K562 (cell line): ENCODE results near the gene PGAP2. TPM values are rescaled to one million over a fixed set of nuclear protein-coding genes. Genes with fewer than 3 reads are reported as not detected.

Source experiments
- RCOR1 ChIP-seq, 2 experiments: IDR thresholded peaks; 2 replicates each; pipeline ENCODE4 v1.6.1; 2012; ENCODE audit warnings: low read depth in 2 of 2, low read length in 2 of 2, borderline replicate concordance in 1 of 2, improper control_type of control experiment in 1 of 2
- SETDB1 ChIP-seq: IDR thresholded peaks from one replicate; pipeline ENCODE4 v1.6.1; 2012; ENCODE audit warnings: low read length, control low read depth, inconsistent platforms
- SNIP1 ChIP-seq: fragments of 450-650 bp; IDR thresholded peaks from 2 replicates; pipeline ENCODE4 v1.7.1; 2017; ENCODE audit warnings: low read depth, mild to moderate bottlenecking
- ZNF780A ChIP-seq: fragments of 250-450 bp; sonication (Bioruptor Pico); IDR thresholded peaks from 2 replicates; pipeline ENCODE4 v1.5.0; 2021; ENCODE audit warnings: mild to moderate bottlenecking
- polyA plus RNA-seq, 8 experiments: library from polyadenylated mRNA; depleted of rRNA in 4 of 8; stranded (reverse) in 5 of 8; unstranded in 3 of 8; fragments of >200 nt; fragmentation: Nextera tagmentation in 2 of 8; fragmentation: Illumina TruSeq in 1 of 8; extraction: Ambion mirVana in 2 of 8; extraction: Trizol in 1 of 8; gene quantifications; 2 replicates each; pipeline versions ENCODE4 v1.2.1 to v1.2.3, GENCODE V29; 2011 to 2014; ENCODE audit warnings: inconsistent platforms in 1 of 8, missing spikeins in 1 of 8
- total RNA-seq, 7 experiments: library from RNA; depleted of rRNA in 6 of 7; stranded (reverse); fragments of >200 nt in 6 of 7; fragmentation: Illumina TruSeq in 2 of 7; extraction: Trizol in 2 of 7; gene quantifications; 2 replicates each; pipeline versions ENCODE4 v1.2.1 to v1.2.3, GENCODE V29; 2011 to 2021; ENCODE audit warnings: low replicate concordance in 1 of 7
- TF ChIP-seq, protein P1 (sequence below): fragments of 200-600 bp; sonication (generic); IDR thresholded peaks from one replicate; pipeline ENCODE4 v1.6.1; 2012; ENCODE audit warnings: mild to moderate bottlenecking, low read depth, low read length, inconsistent platforms
- TF ChIP-seq, protein P2 (sequence below): fragments of 250-450 bp; sonication (Bioruptor Pico); IDR thresholded peaks from 2 replicates; pipeline ENCODE4 v1.5.0; 2021
- TF ChIP-seq, protein P3 (sequence below): fragments of 450-650 bp; IDR thresholded peaks from 2 replicates; pipeline ENCODE4 v1.6.1; 2018; ENCODE audit not compliant: partially characterized antibody
- TF ChIP-seq, protein P4 (sequence below): fragments of 450-650 bp; formaldehyde crosslinking; IDR thresholded peaks from 2 replicates; pipeline ENCODE4 v1.4.0; 2020; ENCODE audit warnings: mild to moderate bottlenecking

Gene PGAP2
- total and polyA plus RNA-seq, 9 of the 15 experiments (the other 6 are each of a cell fraction or from before 2014, with no cell fraction given), result 17.9 to 47.2 (median 33.7) TPM

DNA sequence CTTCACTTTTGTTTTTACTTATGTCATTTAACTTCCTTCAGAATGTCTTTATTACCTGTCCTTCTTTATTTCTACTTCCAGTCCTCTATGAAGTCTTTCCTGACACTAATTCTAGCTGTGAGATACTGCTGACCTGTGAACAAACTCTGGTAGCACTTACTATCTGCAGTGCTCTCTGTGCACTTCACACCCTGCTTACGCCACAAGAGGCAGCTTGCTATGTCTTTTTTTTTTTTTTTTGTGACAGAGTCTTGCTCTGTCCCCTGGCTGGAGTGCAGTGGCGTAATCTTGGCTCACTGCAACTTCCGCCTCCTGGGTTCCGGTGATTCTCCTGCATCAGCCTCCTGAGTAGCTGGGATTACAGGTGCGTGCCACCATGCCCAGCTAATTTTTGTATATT lies 57.8 kb downstream of the PGAP2 start (continued):
- TF ChIP-seq, protein P1, sequence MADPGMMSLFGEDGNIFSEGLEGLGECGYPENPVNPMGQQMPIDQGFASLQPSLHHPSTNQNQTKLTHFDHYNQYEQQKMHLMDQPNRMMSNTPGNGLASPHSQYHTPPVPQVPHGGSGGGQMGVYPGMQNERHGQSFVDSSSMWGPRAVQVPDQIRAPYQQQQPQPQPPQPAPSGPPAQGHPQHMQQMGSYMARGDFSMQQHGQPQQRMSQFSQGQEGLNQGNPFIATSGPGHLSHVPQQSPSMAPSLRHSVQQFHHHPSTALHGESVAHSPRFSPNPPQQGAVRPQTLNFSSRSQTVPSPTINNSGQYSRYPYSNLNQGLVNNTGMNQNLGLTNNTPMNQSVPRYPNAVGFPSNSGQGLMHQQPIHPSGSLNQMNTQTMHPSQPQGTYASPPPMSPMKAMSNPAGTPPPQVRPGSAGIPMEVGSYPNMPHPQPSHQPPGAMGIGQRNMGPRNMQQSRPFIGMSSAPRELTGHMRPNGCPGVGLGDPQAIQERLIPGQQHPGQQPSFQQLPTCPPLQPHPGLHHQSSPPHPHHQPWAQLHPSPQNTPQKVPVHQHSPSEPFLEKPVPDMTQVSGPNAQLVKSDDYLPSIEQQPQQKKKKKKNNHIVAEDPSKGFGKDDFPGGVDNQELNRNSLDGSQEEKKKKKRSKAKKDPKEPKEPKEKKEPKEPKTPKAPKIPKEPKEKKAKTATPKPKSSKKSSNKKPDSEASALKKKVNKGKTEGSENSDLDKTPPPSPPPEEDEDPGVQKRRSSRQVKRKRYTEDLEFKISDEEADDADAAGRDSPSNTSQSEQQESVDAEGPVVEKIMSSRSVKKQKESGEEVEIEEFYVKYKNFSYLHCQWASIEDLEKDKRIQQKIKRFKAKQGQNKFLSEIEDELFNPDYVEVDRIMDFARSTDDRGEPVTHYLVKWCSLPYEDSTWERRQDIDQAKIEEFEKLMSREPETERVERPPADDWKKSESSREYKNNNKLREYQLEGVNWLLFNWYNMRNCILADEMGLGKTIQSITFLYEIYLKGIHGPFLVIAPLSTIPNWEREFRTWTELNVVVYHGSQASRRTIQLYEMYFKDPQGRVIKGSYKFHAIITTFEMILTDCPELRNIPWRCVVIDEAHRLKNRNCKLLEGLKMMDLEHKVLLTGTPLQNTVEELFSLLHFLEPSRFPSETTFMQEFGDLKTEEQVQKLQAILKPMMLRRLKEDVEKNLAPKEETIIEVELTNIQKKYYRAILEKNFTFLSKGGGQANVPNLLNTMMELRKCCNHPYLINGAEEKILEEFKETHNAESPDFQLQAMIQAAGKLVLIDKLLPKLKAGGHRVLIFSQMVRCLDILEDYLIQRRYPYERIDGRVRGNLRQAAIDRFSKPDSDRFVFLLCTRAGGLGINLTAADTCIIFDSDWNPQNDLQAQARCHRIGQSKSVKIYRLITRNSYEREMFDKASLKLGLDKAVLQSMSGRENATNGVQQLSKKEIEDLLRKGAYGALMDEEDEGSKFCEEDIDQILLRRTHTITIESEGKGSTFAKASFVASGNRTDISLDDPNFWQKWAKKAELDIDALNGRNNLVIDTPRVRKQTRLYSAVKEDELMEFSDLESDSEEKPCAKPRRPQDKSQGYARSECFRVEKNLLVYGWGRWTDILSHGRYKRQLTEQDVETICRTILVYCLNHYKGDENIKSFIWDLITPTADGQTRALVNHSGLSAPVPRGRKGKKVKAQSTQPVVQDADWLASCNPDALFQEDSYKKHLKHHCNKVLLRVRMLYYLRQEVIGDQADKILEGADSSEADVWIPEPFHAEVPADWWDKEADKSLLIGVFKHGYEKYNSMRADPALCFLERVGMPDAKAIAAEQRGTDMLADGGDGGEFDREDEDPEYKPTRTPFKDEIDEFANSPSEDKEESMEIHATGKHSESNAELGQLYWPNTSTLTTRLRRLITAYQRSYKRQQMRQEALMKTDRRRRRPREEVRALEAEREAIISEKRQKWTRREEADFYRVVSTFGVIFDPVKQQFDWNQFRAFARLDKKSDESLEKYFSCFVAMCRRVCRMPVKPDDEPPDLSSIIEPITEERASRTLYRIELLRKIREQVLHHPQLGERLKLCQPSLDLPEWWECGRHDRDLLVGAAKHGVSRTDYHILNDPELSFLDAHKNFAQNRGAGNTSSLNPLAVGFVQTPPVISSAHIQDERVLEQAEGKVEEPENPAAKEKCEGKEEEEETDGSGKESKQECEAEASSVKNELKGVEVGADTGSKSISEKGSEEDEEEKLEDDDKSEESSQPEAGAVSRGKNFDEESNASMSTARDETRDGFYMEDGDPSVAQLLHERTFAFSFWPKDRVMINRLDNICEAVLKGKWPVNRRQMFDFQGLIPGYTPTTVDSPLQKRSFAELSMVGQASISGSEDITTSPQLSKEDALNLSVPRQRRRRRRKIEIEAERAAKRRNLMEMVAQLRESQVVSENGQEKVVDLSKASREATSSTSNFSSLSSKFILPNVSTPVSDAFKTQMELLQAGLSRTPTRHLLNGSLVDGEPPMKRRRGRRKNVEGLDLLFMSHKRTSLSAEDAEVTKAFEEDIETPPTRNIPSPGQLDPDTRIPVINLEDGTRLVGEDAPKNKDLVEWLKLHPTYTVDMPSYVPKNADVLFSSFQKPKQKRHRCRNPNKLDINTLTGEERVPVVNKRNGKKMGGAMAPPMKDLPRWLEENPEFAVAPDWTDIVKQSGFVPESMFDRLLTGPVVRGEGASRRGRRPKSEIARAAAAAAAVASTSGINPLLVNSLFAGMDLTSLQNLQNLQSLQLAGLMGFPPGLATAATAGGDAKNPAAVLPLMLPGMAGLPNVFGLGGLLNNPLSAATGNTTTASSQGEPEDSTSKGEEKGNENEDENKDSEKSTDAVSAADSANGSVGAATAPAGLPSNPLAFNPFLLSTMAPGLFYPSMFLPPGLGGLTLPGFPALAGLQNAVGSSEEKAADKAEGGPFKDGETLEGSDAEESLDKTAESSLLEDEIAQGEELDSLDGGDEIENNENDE, result no peak
- TF ChIP-seq, protein P2, sequence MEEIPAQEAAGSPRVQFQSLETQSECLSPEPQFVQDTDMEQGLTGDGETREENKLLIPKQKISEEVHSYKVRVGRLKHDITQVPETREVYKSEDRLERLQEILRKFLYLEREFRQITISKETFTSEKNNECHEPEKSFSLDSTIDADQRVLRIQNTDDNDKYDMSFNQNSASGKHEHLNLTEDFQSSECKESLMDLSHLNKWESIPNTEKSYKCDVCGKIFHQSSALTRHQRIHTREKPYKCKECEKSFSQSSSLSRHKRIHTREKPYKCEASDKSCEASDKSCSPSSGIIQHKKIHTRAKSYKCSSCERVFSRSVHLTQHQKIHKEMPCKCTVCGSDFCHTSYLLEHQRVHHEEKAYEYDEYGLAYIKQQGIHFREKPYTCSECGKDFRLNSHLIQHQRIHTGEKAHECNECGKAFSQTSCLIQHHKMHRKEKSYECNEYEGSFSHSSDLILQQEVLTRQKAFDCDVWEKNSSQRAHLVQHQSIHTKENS (CRISPR knock-in tag), result no peak
- TF ChIP-seq, protein P3, sequence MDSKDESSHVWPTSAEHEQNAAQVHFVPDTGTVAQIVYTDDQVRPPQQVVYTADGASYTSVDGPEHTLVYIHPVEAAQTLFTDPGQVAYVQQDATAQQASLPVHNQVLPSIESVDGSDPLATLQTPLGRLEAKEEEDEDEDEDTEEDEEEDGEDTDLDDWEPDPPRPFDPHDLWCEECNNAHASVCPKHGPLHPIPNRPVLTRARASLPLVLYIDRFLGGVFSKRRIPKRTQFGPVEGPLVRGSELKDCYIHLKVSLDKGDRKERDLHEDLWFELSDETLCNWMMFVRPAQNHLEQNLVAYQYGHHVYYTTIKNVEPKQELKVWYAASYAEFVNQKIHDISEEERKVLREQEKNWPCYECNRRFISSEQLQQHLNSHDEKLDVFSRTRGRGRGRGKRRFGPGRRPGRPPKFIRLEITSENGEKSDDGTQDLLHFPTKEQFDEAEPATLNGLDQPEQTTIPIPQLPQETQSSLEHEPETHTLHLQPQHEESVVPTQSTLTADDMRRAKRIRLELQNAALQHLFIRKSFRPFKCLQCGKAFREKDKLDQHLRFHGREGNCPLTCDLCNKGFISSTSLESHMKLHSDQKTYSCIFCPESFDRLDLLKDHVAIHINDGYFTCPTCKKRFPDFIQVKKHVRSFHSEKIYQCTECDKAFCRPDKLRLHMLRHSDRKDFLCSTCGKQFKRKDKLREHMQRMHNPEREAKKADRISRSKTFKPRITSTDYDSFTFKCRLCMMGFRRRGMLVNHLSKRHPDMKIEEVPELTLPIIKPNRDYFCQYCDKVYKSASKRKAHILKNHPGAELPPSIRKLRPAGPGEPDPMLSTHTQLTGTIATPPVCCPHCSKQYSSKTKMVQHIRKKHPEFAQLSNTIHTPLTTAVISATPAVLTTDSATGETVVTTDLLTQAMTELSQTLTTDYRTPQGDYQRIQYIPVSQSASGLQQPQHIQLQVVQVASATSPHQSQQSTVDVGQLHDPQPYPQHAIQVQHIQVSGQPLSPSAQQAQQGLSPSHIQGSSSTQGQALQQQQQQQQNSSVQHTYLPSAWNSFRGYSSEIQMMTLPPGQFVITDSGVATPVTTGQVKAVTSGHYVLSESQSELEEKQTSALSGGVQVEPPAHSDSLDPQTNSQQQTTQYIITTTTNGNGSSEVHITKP, result peak; percentile 62
- TF ChIP-seq, protein P4, sequence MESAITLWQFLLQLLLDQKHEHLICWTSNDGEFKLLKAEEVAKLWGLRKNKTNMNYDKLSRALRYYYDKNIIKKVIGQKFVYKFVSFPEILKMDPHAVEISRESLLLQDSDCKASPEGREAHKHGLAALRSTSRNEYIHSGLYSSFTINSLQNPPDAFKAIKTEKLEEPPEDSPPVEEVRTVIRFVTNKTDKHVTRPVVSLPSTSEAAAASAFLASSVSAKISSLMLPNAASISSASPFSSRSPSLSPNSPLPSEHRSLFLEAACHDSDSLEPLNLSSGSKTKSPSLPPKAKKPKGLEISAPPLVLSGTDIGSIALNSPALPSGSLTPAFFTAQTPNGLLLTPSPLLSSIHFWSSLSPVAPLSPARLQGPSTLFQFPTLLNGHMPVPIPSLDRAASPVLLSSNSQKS (CRISPR knock-in tag), result no peak
- TF ChIP-seq SNIP1 (no peak), SETDB1 (no peak), RCOR1 (IDR thresholded peaks at IDR 0.05; ENCODE audit: borderline replicate concordance in 1 of 2, low read depth in 2 of 2, low read length in 2 of 2) (0 out of 4 replicates have a peak, but pooled peaks of 1 of the 2 experiments have one; percentile 17), ZNF780A (CRISPR knock-in tag) (no peak)
